Tibial nerve (tissue), 4 donors: ENCODE results near the gene TTC24.

Experiments
- EP300 ChIP-seq, 2 donors: sonication (generic); formaldehyde crosslinking; IDR thresholded peaks; one replicate each; pipeline ENCODE4 v1.6.1; 2017; ENCODE audit warnings: antibody characterized with exemption in 2 of 2, mild to moderate bottlenecking in 1 of 2
- POLR2A ChIP-seq, 2 donors: fragments of 450-650 bp; IDR thresholded peaks; one replicate each; pipeline ENCODE4 v1.6.1; 2017; ENCODE audit warnings: antibody characterized with exemption in 2 of 2, mild to moderate bottlenecking in 2 of 2, moderate library complexity in 2 of 2
- TF ChIP-seq, protein P1 (sequence below), 5 experiments: fragments of 200-600 bp in 3 of 5; fragments of 450-650 bp in 2 of 5; sonication (generic) in 3 of 5; IDR thresholded peaks; one replicate each; pipeline ENCODE4 v1.5.1; 2016 to 2019; ENCODE audit warnings: antibody characterized with exemption in 5 of 5, mild to moderate bottlenecking in 3 of 5, moderate library complexity in 2 of 5

DNA sequence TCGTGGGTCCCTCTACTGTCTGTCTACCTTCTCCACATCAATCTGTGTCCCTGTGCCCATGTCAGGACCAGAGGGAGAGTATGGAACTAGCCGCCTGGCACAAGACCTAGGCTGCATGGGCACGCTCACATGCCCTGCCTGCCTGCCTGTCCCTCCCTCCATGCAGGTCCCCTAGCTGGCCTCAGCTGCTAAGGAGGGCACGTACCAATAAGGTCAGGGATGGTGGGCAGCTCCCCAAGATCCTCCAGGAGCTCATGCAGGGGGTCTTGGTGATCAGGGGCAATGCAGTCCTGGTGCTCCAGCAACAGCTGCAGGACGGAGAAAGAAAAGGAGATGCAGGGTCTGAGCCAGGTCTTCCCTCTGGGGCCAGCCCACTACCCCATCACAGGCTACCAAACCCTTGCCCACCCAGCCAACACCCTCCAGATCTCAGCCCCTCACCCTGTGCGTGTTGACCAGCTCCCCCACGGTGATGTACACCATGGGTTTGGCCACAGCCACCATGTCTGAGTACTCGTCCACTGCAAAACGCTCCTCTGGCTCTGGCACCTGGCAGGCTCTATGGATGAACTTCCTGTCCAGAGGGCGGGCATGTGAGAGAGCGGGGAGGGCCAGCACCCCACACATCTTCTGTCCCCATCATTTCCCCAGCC lies 45.8 kb upstream of the TTC24 start:
- TF ChIP-seq, protein P1, sequence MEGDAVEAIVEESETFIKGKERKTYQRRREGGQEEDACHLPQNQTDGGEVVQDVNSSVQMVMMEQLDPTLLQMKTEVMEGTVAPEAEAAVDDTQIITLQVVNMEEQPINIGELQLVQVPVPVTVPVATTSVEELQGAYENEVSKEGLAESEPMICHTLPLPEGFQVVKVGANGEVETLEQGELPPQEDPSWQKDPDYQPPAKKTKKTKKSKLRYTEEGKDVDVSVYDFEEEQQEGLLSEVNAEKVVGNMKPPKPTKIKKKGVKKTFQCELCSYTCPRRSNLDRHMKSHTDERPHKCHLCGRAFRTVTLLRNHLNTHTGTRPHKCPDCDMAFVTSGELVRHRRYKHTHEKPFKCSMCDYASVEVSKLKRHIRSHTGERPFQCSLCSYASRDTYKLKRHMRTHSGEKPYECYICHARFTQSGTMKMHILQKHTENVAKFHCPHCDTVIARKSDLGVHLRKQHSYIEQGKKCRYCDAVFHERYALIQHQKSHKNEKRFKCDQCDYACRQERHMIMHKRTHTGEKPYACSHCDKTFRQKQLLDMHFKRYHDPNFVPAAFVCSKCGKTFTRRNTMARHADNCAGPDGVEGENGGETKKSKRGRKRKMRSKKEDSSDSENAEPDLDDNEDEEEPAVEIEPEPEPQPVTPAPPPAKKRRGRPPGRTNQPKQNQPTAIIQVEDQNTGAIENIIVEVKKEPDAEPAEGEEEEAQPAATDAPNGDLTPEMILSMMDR (IDR thresholded peaks at IDR 0.05) = no peak
- TF ChIP-seq EP300 (IDR thresholded peaks at IDR 0.05) (no peak), POLR2A (IDR thresholded peaks at IDR 0.05) (no peak)
